ENCODE measurements around the gene NADSYN1.

Gene NADSYN1

GRCh38 chr11:71407356-71407755 is 45.6 kb upstream of the NADSYN1 start:
- H3K4me3 ChIP-seq (ENCODE audit: low read depth in 1 of 2, low read length in 2 of 2), result no peak overlapping the region
- H3K4me2 ChIP-seq (ENCODE audit: insufficient read depth, low read length), result no peak overlapping the region
- H4K20me1 ChIP-seq (ENCODE audit: insufficient read depth, low read length), result no peaks in the 10 kb centered on the region
- H3K79me2 ChIP-seq (ENCODE audit: insufficient read depth, low read length), result no peaks in the 10 kb centered on the region
- peaks cover 3% of the 10 kb centered on the region for H3K9me3 ChIP-seq (ENCODE audit: insufficient read depth, low read length, severe bottlenecking)
- H3K27me3 ChIP-seq (ENCODE audit: insufficient read depth, low read length, poor library complexity), result no peaks in the 10 kb centered on the region
- no peaks in the 10 kb centered on the region for H3K4me1 ChIP-seq (ENCODE audit: insufficient read depth, low read length)
- H2AFZ ChIP-seq (ENCODE audit: low read depth, low read length), result no peak overlapping the region
- no peak overlapping the region for H3K27ac ChIP-seq (ENCODE audit: low read length)
- no peak for ATAC-seq (ENCODE audit: insufficient read depth, low read depth)
- H3K9ac ChIP-seq (ENCODE audit: low read depth, low read length), result no peak overlapping the region
- no peaks in the 10 kb centered on the region for H3K36me3 ChIP-seq (ENCODE audit: insufficient read depth, low read length)
- DNase-seq, result no peak
- TF ChIP-seq, protein P1, sequence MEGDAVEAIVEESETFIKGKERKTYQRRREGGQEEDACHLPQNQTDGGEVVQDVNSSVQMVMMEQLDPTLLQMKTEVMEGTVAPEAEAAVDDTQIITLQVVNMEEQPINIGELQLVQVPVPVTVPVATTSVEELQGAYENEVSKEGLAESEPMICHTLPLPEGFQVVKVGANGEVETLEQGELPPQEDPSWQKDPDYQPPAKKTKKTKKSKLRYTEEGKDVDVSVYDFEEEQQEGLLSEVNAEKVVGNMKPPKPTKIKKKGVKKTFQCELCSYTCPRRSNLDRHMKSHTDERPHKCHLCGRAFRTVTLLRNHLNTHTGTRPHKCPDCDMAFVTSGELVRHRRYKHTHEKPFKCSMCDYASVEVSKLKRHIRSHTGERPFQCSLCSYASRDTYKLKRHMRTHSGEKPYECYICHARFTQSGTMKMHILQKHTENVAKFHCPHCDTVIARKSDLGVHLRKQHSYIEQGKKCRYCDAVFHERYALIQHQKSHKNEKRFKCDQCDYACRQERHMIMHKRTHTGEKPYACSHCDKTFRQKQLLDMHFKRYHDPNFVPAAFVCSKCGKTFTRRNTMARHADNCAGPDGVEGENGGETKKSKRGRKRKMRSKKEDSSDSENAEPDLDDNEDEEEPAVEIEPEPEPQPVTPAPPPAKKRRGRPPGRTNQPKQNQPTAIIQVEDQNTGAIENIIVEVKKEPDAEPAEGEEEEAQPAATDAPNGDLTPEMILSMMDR (IDR thresholded peaks at IDR 0.05; ENCODE audit: borderline replicate concordance, extremely low read depth, low read length, poor library complexity, severe bottlenecking), result no peak
- no peak for TF ChIP-seq EZH2 (IDR thresholded peaks at IDR 0.05; ENCODE audit: borderline replicate concordance, low read depth, low read length, severe bottlenecking)

DNA sequence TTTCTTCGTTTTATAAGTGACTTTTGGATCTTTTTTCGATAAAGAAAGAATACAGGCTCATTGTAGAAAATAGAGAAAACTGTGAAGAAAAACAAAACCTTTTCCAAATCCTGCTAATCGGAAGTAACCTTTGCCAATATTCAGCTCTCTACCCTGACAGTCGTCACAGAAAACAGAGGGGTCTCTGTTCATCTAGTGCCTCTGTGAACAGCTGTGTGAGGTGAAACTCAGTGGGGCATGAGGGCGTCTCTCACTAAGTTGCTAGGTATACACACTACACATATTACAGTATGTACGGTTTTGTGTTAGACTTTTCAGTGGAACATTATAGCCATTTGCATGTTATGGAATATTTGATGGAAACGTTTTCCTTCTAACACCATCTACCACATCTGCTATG is 44.2 kb upstream of the NADSYN1 start:
- ATAC-seq (ENCODE audit: insufficient read depth, low read depth), result no peak

GRCh38 chr11:71410363-71410966 is 42.5 kb upstream of the NADSYN1 start:
- ATAC-seq (ENCODE audit: insufficient read depth, low read depth), result no peak
- no peak overlapping the region for H3K9ac ChIP-seq (ENCODE audit: low read depth, low read length)
- no peaks in the 10 kb centered on the region for H3K36me3 ChIP-seq (ENCODE audit: insufficient read depth, low read length)
- TF ChIP-seq, protein P1 (IDR thresholded peaks at IDR 0.05; ENCODE audit: borderline replicate concordance, extremely low read depth, low read length, poor library complexity, severe bottlenecking), result no peak
- no peak for TF ChIP-seq EZH2 (IDR thresholded peaks at IDR 0.05; ENCODE audit: borderline replicate concordance, low read depth, low read length, severe bottlenecking)
- H2AFZ ChIP-seq (ENCODE audit: low read depth, low read length), result no peak overlapping the region
- H3K4me3 ChIP-seq (ENCODE audit: low read depth in 1 of 2, low read length in 2 of 2), result no peak overlapping the region
- H4K20me1 ChIP-seq (ENCODE audit: insufficient read depth, low read length), result no peaks in the 10 kb centered on the region
- no peaks in the 10 kb centered on the region for H3K4me1 ChIP-seq (ENCODE audit: insufficient read depth, low read length)
- DNase-seq, result no peak
- H3K27ac ChIP-seq (ENCODE audit: low read length), result no peak overlapping the region
- no peaks in the 10 kb centered on the region for H3K27me3 ChIP-seq (ENCODE audit: insufficient read depth, low read length, poor library complexity)
- H3K4me2 ChIP-seq (ENCODE audit: insufficient read depth, low read length), result no peak overlapping the region
- H3K9me3 ChIP-seq (ENCODE audit: insufficient read depth, low read length, severe bottlenecking), result no peaks in the 10 kb centered on the region
- no peaks in the 10 kb centered on the region for H3K79me2 ChIP-seq (ENCODE audit: insufficient read depth, low read length)

More for the DNA sequence above, 44.2 kb upstream of the NADSYN1 start:
- Histone ChIP-seq H3K79me2 (ENCODE audit: insufficient read depth, low read length) (no peaks in the 10 kb centered on the region), H4K20me1 (ENCODE audit: insufficient read depth, low read length) (no peaks in the 10 kb centered on the region), H2AFZ (ENCODE audit: low read depth, low read length) (no peak overlapping the region), H3K9me3 (ENCODE audit: insufficient read depth, low read length, severe bottlenecking) (no peaks in the 10 kb centered on the region), H3K27me3 (ENCODE audit: insufficient read depth, low read length, poor library complexity) (no peaks in the 10 kb centered on the region), H3K9ac (ENCODE audit: low read depth, low read length) (no peak overlapping the region), H3K4me3 (ENCODE audit: low read depth in 1 of 2, low read length in 2 of 2) (no peak overlapping the region), H3K4me2 (ENCODE audit: insufficient read depth, low read length) (no peak overlapping the region), H3K27ac (ENCODE audit: low read length) (no peak overlapping the region), H3K4me1 (ENCODE audit: insufficient read depth, low read length) (no peaks in the 10 kb centered on the region), H3K36me3 (ENCODE audit: insufficient read depth, low read length) (no peaks in the 10 kb centered on the region)
- TF ChIP-seq, protein P1 (IDR thresholded peaks at IDR 0.05; ENCODE audit: borderline replicate concordance, extremely low read depth, low read length, poor library complexity, severe bottlenecking), result no peak
- no peak for TF ChIP-seq EZH2 (IDR thresholded peaks at IDR 0.05; ENCODE audit: borderline replicate concordance, low read depth, low read length, severe bottlenecking)
- DNase-seq, result no peak

All from DND-41 (cell line).